GM19324 (cell line): Measurements from ENCODE around the gene CD300LG.
"Not testable (repeated sequence)": the region's sequence is repeated elsewhere in the genome, so short reads cannot be mapped to it uniquely, and the experiment has no call there.

ENCODE experiments used
- ATAC-seq: cut with Tn5 transposase; IDR thresholded peaks from one replicate; pipeline ENCODE4 v1.9.1; 2021; ENCODE audit warnings: mild to moderate bottlenecking, moderate library complexity; ENCODE audit not compliant: unreplicated experiment, low FRiP score

CD300LG gene

GRCh38 chr17:43823350-43824084 lies 23.5 kb upstream of the CD300LG start:
- no peak for ATAC-seq

GRCh38 chr17:43825567-43825966 lies 21.4 kb upstream of the CD300LG start:
- ATAC-seq: no peak

- no peak for ATAC-seq
These were observed 20.8 kb upstream of the CD300LG start for GRCh38 chr17:43826206-43826605.

GRCh38 chr17:43827596-43827995 lies 19.4 kb upstream of the CD300LG start:
- no peak for ATAC-seq

GRCh38 chr17:43829738-43830137 lies 17.2 kb upstream of the CD300LG start:
- no peak for ATAC-seq

GRCh38 chr17:43830510-43831140 lies 16.4 kb upstream of the CD300LG start:
- ATAC-seq: no peak

- no peak for ATAC-seq
These were observed 15.3 kb upstream of the CD300LG start for GRCh38 chr17:43831633-43832032.

GRCh38 chr17:43832168-43832975 lies 14.6 kb upstream of the CD300LG start:
- ATAC-seq: no peak

- no peak for ATAC-seq
These were observed 13.8 kb upstream of the CD300LG start, which contains the start of gene MPP3 for GRCh38 chr17:43832976-43833829. TSS of gene MPP3 (minus strand) at chr17:43833146. CDS start at chr17:43831906, 1,240 bp downstream.

GRCh38 chr17:43834106-43834505 lies 12.9 kb upstream of the CD300LG start:
- ATAC-seq: no peak

- ATAC-seq: no peak
These were observed 7.3 kb upstream of the CD300LG start for GRCh38 chr17:43839670-43840108.

- no peak for ATAC-seq
These were observed 6.2 kb upstream of the CD300LG start for GRCh38 chr17:43840814-43841213.

GRCh38 chr17:43841282-43841681 lies 5.7 kb upstream of the CD300LG start:
- no peak for ATAC-seq

GRCh38 chr17:43842091-43842974 lies 4.6 kb upstream of the CD300LG start:
- ATAC-seq: not testable (repeated sequence)

GRCh38 chr17:43842975-43843325 lies 4.0 kb upstream of the CD300LG start:
- ATAC-seq: no peak

GRCh38 chr17:43844241-43844640 lies 2.7 kb upstream of the CD300LG start:
- no peak for ATAC-seq

GRCh38 chr17:43845766-43846165 lies 1.2 kb upstream of the CD300LG start:
- no peak for ATAC-seq

GRCh38 chr17:43846221-43846712 lies 709 bp upstream of the CD300LG start:
- ATAC-seq: no peak

GRCh38 chr17:43848601-43849000 lies 1.6 kb downstream of the CD300LG start:
- no peak for ATAC-seq
